HCT116 (cell line): Measurements from ENCODE around the gene USP21. TPM values are rescaled to one million over a fixed set of nuclear protein-coding genes. Genes with fewer than 3 reads are reported as not detected.

Experiments used
- ATAC-seq: fragments of 200-7000 bp; cut with Tn5 transposase; 2 replicates; pipeline ENCODE4 v1.9.1; 2020; ENCODE audit warnings: mild to moderate bottlenecking, moderate library complexity
- BruUV-seq: library from RNA; stranded (reverse); fragments of 400-500 nt; replicated peaks from 2 replicates; lab custom pipeline; 2021; lab: Mats Ljungman, UMichigan
- CTCF ChIA-PET: fragments of 300-600 bp; sonication (Branson Sonifier 250); formaldehyde crosslinking; loops from one replicate; lab custom pipeline; 2021; ENCODE audit warnings: antibody characterized with exemption; lab: Charles Lee
- POLR2A ChIA-PET: fragments of 300-600, 350-600 bp; sonication (Branson Sonifier 250); formaldehyde crosslinking; loops from one replicate; lab custom pipeline; 2021; ENCODE audit warnings: antibody characterized with exemption; lab: Charles Lee
- RAD21 ChIA-PET, 2 experiments: fragments of 300-600 bp; sonication (Branson Sonifier 250); formaldehyde crosslinking; loops; one replicate each; lab custom pipeline; 2023; ENCODE audit warnings: low total read pairs in 2 of 2; ENCODE audit not compliant: uncharacterized antibody in 2 of 2, unreplicated experiment in 2 of 2, low non-redundant PET in 1 of 2; lab: Charles Lee
- DNase-seq: peaks from one replicate; pipeline ENCODE4 v3.0.0-alpha.2; 2010; ENCODE audit warnings: low read depth, low spot score
- H2AFZ ChIP-seq: fragments of 200-600 bp; shearing (Covaris generic), sonication (generic); 2 replicates; pipeline ENCODE4 v1.6.1; 2017; ENCODE audit warnings: low read depth, mixed run types, mixed read lengths, antibody characterized with exemption, low read length; ENCODE audit not compliant: poor library complexity, severe bottlenecking
- H3K27ac ChIP-seq: 2 replicates; pipeline ENCODE4 v1.5.1; 2012; ENCODE audit warnings: low read depth, low read length
- H3K27me3 ChIP-seq: fragments of 200-600 bp; sonication (generic); 2 replicates; pipeline ENCODE4 v1.6.1; 2016; ENCODE audit warnings: mixed run types, low read length, mixed read lengths; ENCODE audit not compliant: insufficient read depth
- H3K36me3 ChIP-seq, 2 experiments: fragments of 200-500 bp in 1 of 2; fragments of 200-600 bp in 1 of 2; sonication (Bioruptor generic) in 1 of 2; sonication (generic) in 1 of 2; 2 replicates each; pipeline versions ENCODE4 v1.5.1 to v1.6.1; 2014 to 2016; ENCODE audit warnings: low read length in 2 of 2, inconsistent platforms in 1 of 2, mixed read lengths in 1 of 2, mixed run types in 1 of 2; ENCODE audit not compliant: insufficient read depth in 2 of 2, control insufficient read depth in 1 of 2
- H3K4me1 ChIP-seq, 2 experiments: fragments of 200-600 bp in 1 of 2; sonication (generic) in 1 of 2; 2 replicates each; pipeline versions ENCODE4 v1.5.1 to v1.6.1; 2012 to 2017; ENCODE audit warnings: low read length in 2 of 2, inconsistent platforms in 1 of 2, mild to moderate bottlenecking in 1 of 2, mixed read lengths in 1 of 2, mixed run types in 1 of 2, moderate library complexity in 1 of 2; ENCODE audit not compliant: insufficient read depth in 2 of 2, control insufficient read depth in 1 of 2
- H3K4me2 ChIP-seq: fragments of 200-600 bp; sonication (generic); 2 replicates; pipeline ENCODE4 v1.6.1; 2017; ENCODE audit warnings: mixed run types, low read length, mixed read lengths
- H3K4me3 ChIP-seq, 2 experiments: fragments of 200-600 bp in 1 of 2; sonication (generic) in 1 of 2; replicated peaks in 1 of 2; 2 replicates each; pipeline ENCODE4 v1.5.1; 2011 to 2016; ENCODE audit warnings: low read length in 2 of 2, control low read depth in 1 of 2, low read depth in 1 of 2, mild to moderate bottlenecking in 1 of 2, mixed read lengths in 1 of 2, mixed run types in 1 of 2
- H3K79me2 ChIP-seq: fragments of 200-600 bp; sonication (generic); 2 replicates; pipeline ENCODE4 v1.6.1; 2017; ENCODE audit warnings: mild to moderate bottlenecking, mixed run types, low read length, moderate library complexity, mixed read lengths; ENCODE audit not compliant: insufficient read depth
- H3K9ac ChIP-seq: fragments of 200-600 bp; sonication (generic); 2 replicates; pipeline ENCODE4 v1.6.1; 2016; ENCODE audit warnings: low read length, mixed read lengths
- H3K9me2 ChIP-seq: fragments of 200-600 bp; sonication (generic), shearing (Covaris generic); 2 replicates; pipeline ENCODE4 v1.6.1; 2017; ENCODE audit warnings: mixed run types, mild to moderate bottlenecking, moderate library complexity; ENCODE audit not compliant: insufficient read depth
- H3K9me3 ChIP-seq, 2 experiments: fragments of 200-500 bp in 1 of 2; fragments of 200-600 bp in 1 of 2; sonication (Bioruptor generic) in 1 of 2; sonication (generic) in 1 of 2; 2 replicates each; pipeline ENCODE4 v1.6.1; 2014 to 2017; ENCODE audit warnings: low read length in 2 of 2, mixed read lengths in 2 of 2, inconsistent platforms in 1 of 2, low read depth in 1 of 2, mild to moderate bottlenecking in 1 of 2, mixed run types in 1 of 2, moderate library complexity in 1 of 2; ENCODE audit not compliant: control insufficient read depth in 1 of 2, insufficient read depth in 1 of 2
- H4K20me1 ChIP-seq: fragments of 200-600 bp; sonication (generic), shearing (Covaris generic); 2 replicates; pipeline ENCODE4 v1.6.1; 2017; ENCODE audit warnings: mixed run types, mild to moderate bottlenecking, moderate library complexity; ENCODE audit not compliant: insufficient read depth
- CBX3 ChIP-seq: IDR thresholded peaks from 2 replicates; pipeline ENCODE4 v1.6.1; 2012; ENCODE audit warnings: low read depth
- CEBPB ChIP-seq: IDR thresholded peaks from 2 replicates; pipeline ENCODE4 v1.6.1; 2012; ENCODE audit warnings: low read depth
- ELF1 ChIP-seq: IDR thresholded peaks from 2 replicates; pipeline ENCODE4 v1.6.1; 2012; ENCODE audit warnings: low read depth, borderline replicate concordance
- EZH2 ChIP-seq: fragments of 200-600 bp; sonication (generic); IDR thresholded peaks from 2 replicates; pipeline ENCODE4 v1.6.1; 2017; ENCODE audit warnings: antibody characterized with exemption, mixed run types
- EZH2phosphoT487 ChIP-seq: fragments of 200-600 bp; IDR thresholded peaks from 2 replicates; pipeline ENCODE4 v1.6.1; 2018; ENCODE audit warnings: antibody characterized with exemption, borderline replicate concordance
- JUND ChIP-seq: IDR thresholded peaks from 2 replicates; pipeline ENCODE4 v1.6.1; 2012
- POLR2A ChIP-seq: IDR thresholded peaks from 2 replicates; pipeline ENCODE4 v1.7.0; 2011; ENCODE audit warnings: borderline replicate concordance; ENCODE audit not compliant: insufficient read depth, insufficient read length; ENCODE audit errors: extremely low read depth
- SP1 ChIP-seq: IDR thresholded peaks from 2 replicates; pipeline ENCODE4 v1.6.1; 2012; ENCODE audit warnings: low read depth
- YY1 ChIP-seq: IDR thresholded peaks from 2 replicates; pipeline ENCODE4 v1.6.1; 2011; ENCODE audit warnings: low read length, low read depth, moderate library complexity, mild to moderate bottlenecking; ENCODE audit not compliant: insufficient replicate concordance; ENCODE audit errors: extremely low read depth
- ZFX ChIP-seq: fragments of 450-650 bp; IDR thresholded peaks from 2 replicates; pipeline ENCODE4 v1.6.1; 2017
- intact Hi-C: fragments of 100-400 bp; cut with micrococcal nuclease; formaldehyde crosslinking; loops from 2 replicates; pipeline ENCODE4 v1.10.0; 2022
- total RNA-seq: library from RNA; stranded (reverse); gene quantifications from one replicate; pipeline ENCODE4 v1.2.1, GENCODE V29; 2021; ENCODE audit not compliant: unreplicated experiment
- TF ChIP-seq, protein P1 (sequence below): IDR thresholded peaks from 2 replicates; pipeline ENCODE4 v1.6.1; 2012; ENCODE audit warnings: low read depth

USP21 gene
- total RNA-seq, 1 experiment from 2014 or later = 22.1 TPM

DNA sequence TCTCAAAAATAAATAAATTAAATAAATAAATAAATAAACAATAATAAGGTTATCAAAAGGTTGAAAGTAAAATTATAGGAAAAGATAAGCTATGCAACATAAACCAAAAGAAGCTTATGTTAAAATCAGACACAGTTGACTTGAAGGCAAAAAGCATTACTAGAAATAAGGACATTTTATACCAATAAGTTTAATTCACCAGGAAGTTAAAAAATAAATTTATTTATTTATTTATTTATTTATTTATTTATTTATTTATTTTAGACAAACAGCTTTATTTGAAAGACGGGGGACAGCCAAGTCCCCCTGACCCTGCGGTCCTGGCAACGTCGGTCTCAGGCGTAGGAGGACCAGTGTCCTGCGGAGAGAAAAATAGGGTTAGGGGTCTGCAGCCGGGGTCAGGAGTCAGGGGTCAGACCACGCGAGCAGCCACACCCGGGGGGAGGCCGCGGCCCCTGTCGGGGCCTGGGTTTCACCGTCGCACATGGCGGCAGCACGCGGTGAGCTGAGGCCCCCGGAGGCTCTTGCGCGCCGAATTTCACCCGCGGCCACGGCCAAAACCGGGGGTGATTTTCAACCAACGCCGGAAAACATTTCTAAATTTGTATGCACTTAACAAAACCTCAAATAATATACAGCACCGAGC, 18.4 kb upstream of the USP21 start (continued):
- TF ChIP-seq, protein P1, sequence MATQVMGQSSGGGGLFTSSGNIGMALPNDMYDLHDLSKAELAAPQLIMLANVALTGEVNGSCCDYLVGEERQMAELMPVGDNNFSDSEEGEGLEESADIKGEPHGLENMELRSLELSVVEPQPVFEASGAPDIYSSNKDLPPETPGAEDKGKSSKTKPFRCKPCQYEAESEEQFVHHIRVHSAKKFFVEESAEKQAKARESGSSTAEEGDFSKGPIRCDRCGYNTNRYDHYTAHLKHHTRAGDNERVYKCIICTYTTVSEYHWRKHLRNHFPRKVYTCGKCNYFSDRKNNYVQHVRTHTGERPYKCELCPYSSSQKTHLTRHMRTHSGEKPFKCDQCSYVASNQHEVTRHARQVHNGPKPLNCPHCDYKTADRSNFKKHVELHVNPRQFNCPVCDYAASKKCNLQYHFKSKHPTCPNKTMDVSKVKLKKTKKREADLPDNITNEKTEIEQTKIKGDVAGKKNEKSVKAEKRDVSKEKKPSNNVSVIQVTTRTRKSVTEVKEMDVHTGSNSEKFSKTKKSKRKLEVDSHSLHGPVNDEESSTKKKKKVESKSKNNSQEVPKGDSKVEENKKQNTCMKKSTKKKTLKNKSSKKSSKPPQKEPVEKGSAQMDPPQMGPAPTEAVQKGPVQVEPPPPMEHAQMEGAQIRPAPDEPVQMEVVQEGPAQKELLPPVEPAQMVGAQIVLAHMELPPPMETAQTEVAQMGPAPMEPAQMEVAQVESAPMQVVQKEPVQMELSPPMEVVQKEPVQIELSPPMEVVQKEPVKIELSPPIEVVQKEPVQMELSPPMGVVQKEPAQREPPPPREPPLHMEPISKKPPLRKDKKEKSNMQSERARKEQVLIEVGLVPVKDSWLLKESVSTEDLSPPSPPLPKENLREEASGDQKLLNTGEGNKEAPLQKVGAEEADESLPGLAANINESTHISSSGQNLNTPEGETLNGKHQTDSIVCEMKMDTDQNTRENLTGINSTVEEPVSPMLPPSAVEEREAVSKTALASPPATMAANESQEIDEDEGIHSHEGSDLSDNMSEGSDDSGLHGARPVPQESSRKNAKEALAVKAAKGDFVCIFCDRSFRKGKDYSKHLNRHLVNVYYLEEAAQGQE = no peak
- TF ChIP-seq ZFX (no peak), ELF1 (no peak), YY1 (no peak), CBX3 (no peak)

DNA sequence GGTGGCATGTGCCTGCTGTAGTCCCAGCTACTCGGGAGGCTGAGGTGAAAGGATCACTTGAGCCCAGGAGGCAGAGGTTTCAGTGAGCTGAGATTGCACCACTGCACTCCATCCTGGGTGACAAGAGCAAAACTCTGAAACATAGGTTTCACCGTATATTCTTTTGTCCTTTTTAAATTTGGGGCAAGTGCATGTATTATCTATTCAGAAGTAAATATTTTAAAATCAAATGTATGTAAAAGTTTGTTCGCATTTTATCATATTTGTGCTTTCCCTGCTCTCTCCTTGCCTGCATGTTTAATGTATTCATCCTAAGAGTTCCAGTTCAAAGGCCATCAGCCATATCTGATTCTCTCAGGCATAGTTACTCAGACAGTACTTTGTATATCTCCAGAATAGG, 13.5 kb upstream of the USP21 start:
- no peaks in the 10 kb centered on the region for H3K36me3 ChIP-seq
- no TSS peak for BruUV-seq
- DNase-seq (no peak), ATAC-seq (no peak)
- ChIA-PET RAD21 (no interaction called here), CTCF (no interaction called here), POLR2A (no interaction called here)
- H4K20me1 ChIP-seq = no peaks in the 10 kb centered on the region
- H3K4me3 ChIP-seq = no peak overlapping the region
- no peaks in the 10 kb centered on the region for H3K79me2 ChIP-seq
- no peak overlapping the region for H3K9ac ChIP-seq
- no peak overlapping the region for H3K4me2 ChIP-seq
- no peaks in the 10 kb centered on the region for H3K9me3 ChIP-seq
- H3K9me2 ChIP-seq = no peaks in the 10 kb centered on the region
- no peak overlapping the region for H3K27ac ChIP-seq
- no peaks in the 10 kb centered on the region for H3K4me1 ChIP-seq
- TF ChIP-seq CBX3 = no peak
- no peak for TF ChIP-seq YY1
- no peak for TF ChIP-seq EZH2
- TF ChIP-seq EZH2phosphoT487 = no peak
- no peak for TF ChIP-seq SP1
- TF ChIP-seq CEBPB = no peak
- TF ChIP-seq ELF1 = no peak
- no peak for TF ChIP-seq POLR2A
- TF ChIP-seq JUND = no peak
- intact Hi-C loops = loop anchor here (10.0 kb wide), 1 partner anchor 421 kb away; no protein-coding TSS in a partner anchor
- H2AFZ ChIP-seq = no peak overlapping the region
- H3K27me3 ChIP-seq = no peaks in the 10 kb centered on the region
